KOPT-K1 (cell line): Measurements from ENCODE around the gene UBE2Z.

ENCODE experiments used
- H3K27ac ChIP-seq: fragments of 200-600 bp; sonication (generic); 2 replicates; pipeline ENCODE4 v1.5.1; 2016; ENCODE audit warnings: antibody characterized with exemption, mild to moderate bottlenecking, low read depth, low read length; ENCODE audit not compliant: poor library complexity, severe bottlenecking
- H3K36me3 ChIP-seq: fragments of 200-600 bp; sonication (generic); 2 replicates; pipeline ENCODE4 v1.5.1; 2017; ENCODE audit warnings: antibody characterized with exemption, mild to moderate bottlenecking, low read length, moderate library complexity; ENCODE audit not compliant: insufficient read depth
- H3K9me3 ChIP-seq: fragments of 200-600 bp; sonication (generic); 2 replicates; pipeline ENCODE4 v1.5.1; 2017; ENCODE audit warnings: antibody characterized with exemption, low read length, mild to moderate bottlenecking; ENCODE audit not compliant: insufficient read depth, poor library complexity, severe bottlenecking

Gene UBE2Z

GRCh38 chr17:48970865-48971687, 62.9 kb downstream of the UBE2Z start:
- no peaks in the 10 kb centered on the region for H3K36me3 ChIP-seq
- no peaks in the 10 kb centered on the region for H3K9me3 ChIP-seq
- H3K27ac ChIP-seq = no peak overlapping the region

GRCh38 chr17:48972749-48973097, 64.5 kb downstream of the UBE2Z start:
- H3K27ac ChIP-seq = no peak overlapping the region
- H3K9me3 ChIP-seq = no peaks in the 10 kb centered on the region
- H3K36me3 ChIP-seq = no peaks in the 10 kb centered on the region

GRCh38 chr17:48973806-48974205, 65.6 kb downstream of the UBE2Z start:
- H3K36me3 ChIP-seq = no peaks in the 10 kb centered on the region

More at GRCh38 chr17:48973806-48974205, 65.6 kb downstream of the UBE2Z start:
- no peaks in the 10 kb centered on the region for H3K9me3 ChIP-seq
- no peak overlapping the region for H3K27ac ChIP-seq
